SIG-M5 treated with dmso at 0.1 percent for 504 hours (cell line): ENCODE data around the gene MAFB.
A peak's percentile ranks its signal among the peaks of the same experiment; 100 is the strongest.

ENCODE experiments used
- DNase-seq: peaks from one replicate; lab custom pipeline; 2025; ENCODE audit not compliant: unreplicated experiment; lab: John Stamatoyannopoulos, UW

The MAFB gene

GRCh38 chr20:40703975-40704530 is 15.0 kb upstream of the MAFB start:
- DNase-seq, result no peak

GRCh38 chr20:40702504-40702903 is 13.5 kb upstream of the MAFB start:
- no peak for DNase-seq

GRCh38 chr20:40698744-40699143 is 9.7 kb upstream of the MAFB start:
- DNase-seq, result no peak

- no peak for DNase-seq
These were observed 9.2 kb upstream of the MAFB start for GRCh38 chr20:40698281-40698680.

- no peak for DNase-seq
These were observed 8.5 kb upstream of the MAFB start for GRCh38 chr20:40697541-40697940.

- no peak for DNase-seq
These were observed 6.2 kb upstream of the MAFB start for GRCh38 chr20:40695214-40695613.

GRCh38 chr20:40694246-40694645 is 5.2 kb upstream of the MAFB start:
- DNase-seq, result no peak

- DNase-seq, result no peak
These were observed 3.4 kb upstream of the MAFB start for GRCh38 chr20:40692240-40693011.

GRCh38 chr20:40691566-40692239 is 2.7 kb upstream of the MAFB start:
- DNase-seq, result no peak

GRCh38 chr20:40690836-40691565 is 2.0 kb upstream of the MAFB start:
- DNase-seq, result no peak

- peak; percentile 61 for DNase-seq
These were observed 1.2 kb upstream of the MAFB start for GRCh38 chr20:40689943-40690835.

GRCh38 chr20:40688129-40689099 is 622 bp downstream of the MAFB start:
- DNase-seq, result no peak

- no peak for DNase-seq
These were observed 1.5 kb downstream of the MAFB start for GRCh38 chr20:40687384-40688128.

- DNase-seq, result no peak
These were observed 2.1 kb downstream of the MAFB start for GRCh38 chr20:40686893-40687292.

- no peak for DNase-seq
These were observed 2.6 kb downstream of the MAFB start for GRCh38 chr20:40686434-40686882.

GRCh38 chr20:40685349-40685748 is 3.7 kb downstream of the MAFB start:
- no peak for DNase-seq

GRCh38 chr20:40683894-40684268 is 5.2 kb downstream of the MAFB start:
- no peak for DNase-seq

GRCh38 chr20:40683221-40683893 is 5.7 kb downstream of the MAFB start:
- DNase-seq, result no peak
